Measurements from ENCODE around the gene RASD1. TPM values are rescaled to one million over a fixed set of nuclear protein-coding genes. Genes with fewer than 3 reads are reported as not detected.

Gene RASD1
- total and polyA plus RNA-seq, 2 experiments from 2014 or later: 1.2 to 2.2 TPM

GRCh38 chr17:17516941-17517720 is 20.9 kb upstream of the RASD1 start:
- H3K4me3 ChIP-seq: no peak overlapping the region
- H4K20me1 ChIP-seq (ENCODE audit: insufficient read depth): no peaks in the 10 kb centered on the region
- no peak overlapping the region for H2AFZ ChIP-seq
- DNase-seq: no peak
- H3K79me2 ChIP-seq (ENCODE audit: insufficient read depth): no peaks in the 10 kb centered on the region
- H3K36me3 ChIP-seq (ENCODE audit: low read depth): no peaks in the 10 kb centered on the region
- WGBS, 2 experiments (ENCODE audit: low coverage in 1 of 2, low lambda C conversion rate in 2 of 2, missing lambda C conversion rate in 2 of 2): 85 to 87% methylated on average over 14 of the region's 14 CpGs
- no peaks in the 10 kb centered on the region for H3K9me2 ChIP-seq (ENCODE audit: insufficient read depth)
- no peaks in the 10 kb centered on the region for H3K27me3 ChIP-seq (replicated peaks; ENCODE audit: insufficient read depth)
- in situ Hi-C loops (cut with MboI): no loop called here
- H3K4me1 ChIP-seq (ENCODE audit: insufficient read depth): no peaks in the 10 kb centered on the region
- H3K9ac ChIP-seq: no peak overlapping the region
- no peak overlapping the region for H3K4me2 ChIP-seq (ENCODE audit: unreplicated experiment)
- TF ChIP-seq EZH2 (IDR thresholded peaks at IDR 0.05; ENCODE audit: insufficient read depth, poor library complexity, severe bottlenecking) (no peak), EZH2phosphoT487 (IDR thresholded peaks at IDR 0.05; ENCODE audit: insufficient read depth, low read depth) (no peak)
- H3F3A ChIP-seq (ENCODE audit: insufficient read depth): no peaks in the 10 kb centered on the region
- no peak overlapping the region for H3K27ac ChIP-seq
- no peaks in the 10 kb centered on the region for H3K9me3 ChIP-seq (ENCODE audit: low read depth)

- TF ChIP-seq EZH2 (IDR thresholded peaks at IDR 0.05; ENCODE audit: insufficient read depth, poor library complexity, severe bottlenecking) (no peak), EZH2phosphoT487 (IDR thresholded peaks at IDR 0.05; ENCODE audit: insufficient read depth, low read depth) (no peak)
- Histone ChIP-seq H2AFZ (no peak overlapping the region), H3F3A (ENCODE audit: insufficient read depth) (no peaks in the 10 kb centered on the region), H3K4me3 (no peak overlapping the region), H3K4me1 (ENCODE audit: insufficient read depth) (no peaks in the 10 kb centered on the region), H3K79me2 (ENCODE audit: insufficient read depth) (no peaks in the 10 kb centered on the region), H4K20me1 (ENCODE audit: insufficient read depth) (no peaks in the 10 kb centered on the region), H3K36me3 (ENCODE audit: low read depth) (no peaks in the 10 kb centered on the region), H3K9ac (no peak overlapping the region), H3K4me2 (ENCODE audit: unreplicated experiment) (no peak overlapping the region), H3K9me2 (ENCODE audit: insufficient read depth) (no peaks in the 10 kb centered on the region), H3K27ac (no peak overlapping the region), H3K9me3 (ENCODE audit: low read depth) (no peaks in the 10 kb centered on the region), H3K27me3 (replicated peaks; ENCODE audit: insufficient read depth) (no peaks in the 10 kb centered on the region)
- DNase-seq: peak; percentile 75
- 77 to 81% methylated on average over 20 to 21 of the region's 21 CpGs for WGBS, 2 experiments (ENCODE audit: low coverage in 1 of 2, low lambda C conversion rate in 2 of 2, missing lambda C conversion rate in 2 of 2)
- in situ Hi-C loops (cut with MboI): no loop called here
Observed at GRCh38 chr17:17515934-17516930, 20.0 kb upstream of the RASD1 start.

- no peaks in the 10 kb centered on the region for H4K20me1 ChIP-seq (ENCODE audit: insufficient read depth)
- H3K4me1 ChIP-seq (ENCODE audit: insufficient read depth): no peaks in the 10 kb centered on the region
- no peaks in the 10 kb centered on the region for H3K9me3 ChIP-seq (ENCODE audit: low read depth)
- H3K4me3 ChIP-seq: no peak overlapping the region
- H3K27ac ChIP-seq: no peak overlapping the region
- no peaks in the 10 kb centered on the region for H3K79me2 ChIP-seq (ENCODE audit: insufficient read depth)
- H2AFZ ChIP-seq: no peak overlapping the region
- 92 to 95% methylated on average over 19 to 21 of the region's 21 CpGs for WGBS, 2 experiments (ENCODE audit: low coverage in 1 of 2, low lambda C conversion rate in 2 of 2, missing lambda C conversion rate in 2 of 2)
- no peaks in the 10 kb centered on the region for H3K9me2 ChIP-seq (ENCODE audit: insufficient read depth)
- in situ Hi-C loops (cut with MboI): no loop called here
- no peaks in the 10 kb centered on the region for H3K27me3 ChIP-seq (replicated peaks; ENCODE audit: insufficient read depth)
- no peak for TF ChIP-seq EZH2 (IDR thresholded peaks at IDR 0.05; ENCODE audit: insufficient read depth, poor library complexity, severe bottlenecking)
- TF ChIP-seq EZH2phosphoT487 (IDR thresholded peaks at IDR 0.05; ENCODE audit: insufficient read depth, low read depth): no peak
- no peaks in the 10 kb centered on the region for H3F3A ChIP-seq (ENCODE audit: insufficient read depth)
- no peaks in the 10 kb centered on the region for H3K36me3 ChIP-seq (ENCODE audit: low read depth)
- H3K4me2 ChIP-seq (ENCODE audit: unreplicated experiment): no peak overlapping the region
- no peak for DNase-seq
- H3K9ac ChIP-seq: no peak overlapping the region
Observed at GRCh38 chr17:17514993-17515933, 19.1 kb upstream of the RASD1 start.
